HL-60 (cell line): ENCODE data around the gene RTP1.
"Not testable (repeated sequence)": the region's sequence is repeated elsewhere in the genome, so short reads cannot be mapped to it uniquely, and the experiment has no call there.

Experiments used
- DNase-seq, 2 experiments: peaks; one replicate each; pipeline ENCODE4 v3.0.0-alpha.2; 2010 to 2020; ENCODE audit warnings: low read depth in 1 of 2, low spot score in 1 of 2
- H3K27ac ChIP-seq: fragments of 250-450 bp; sonication (Bioruptor Pico); replicated peaks from 2 replicates; pipeline ENCODE4 v1.5.1; 2020; ENCODE audit warnings: mild to moderate bottlenecking, moderate library complexity
- H3K27me3 ChIP-seq: fragments of 250-450 bp; sonication (Bioruptor Pico); 2 replicates; pipeline ENCODE4 v1.5.1; 2021; ENCODE audit warnings: mild to moderate bottlenecking, moderate library complexity; ENCODE audit not compliant: insufficient read depth, poor library complexity, severe bottlenecking
- H3K4me3 ChIP-seq: replicated peaks from 2 replicates; pipeline ENCODE4 v1.5.1; 2011; ENCODE audit warnings: mild to moderate bottlenecking, control low read depth, low read length; ENCODE audit not compliant: insufficient read depth
- GABPA ChIP-seq: IDR thresholded peaks from 2 replicates; pipeline ENCODE4 v1.6.1; 2012; ENCODE audit warnings: low read depth
- POLR2AphosphoS5 ChIP-seq: IDR thresholded peaks from 2 replicates; pipeline ENCODE4 v1.6.1; 2012; ENCODE audit warnings: low read depth
- SPI1 ChIP-seq: IDR thresholded peaks from 2 replicates; pipeline ENCODE4 v1.6.1; 2012; ENCODE audit warnings: low read depth, mild to moderate bottlenecking, borderline replicate concordance
- TF ChIP-seq, protein P1 (sequence below): IDR thresholded peaks from one replicate; pipeline ENCODE4 v1.5.1; 2011; ENCODE audit warnings: low read length, control low read depth, inconsistent platforms; ENCODE audit not compliant: insufficient read depth
- TF ChIP-seq, protein P2 (sequence below): IDR thresholded peaks from 2 replicates; pipeline ENCODE4 v1.6.1; 2012; ENCODE audit warnings: low read depth; ENCODE audit not compliant: insufficient replicate concordance

The RTP1 gene

DNA sequence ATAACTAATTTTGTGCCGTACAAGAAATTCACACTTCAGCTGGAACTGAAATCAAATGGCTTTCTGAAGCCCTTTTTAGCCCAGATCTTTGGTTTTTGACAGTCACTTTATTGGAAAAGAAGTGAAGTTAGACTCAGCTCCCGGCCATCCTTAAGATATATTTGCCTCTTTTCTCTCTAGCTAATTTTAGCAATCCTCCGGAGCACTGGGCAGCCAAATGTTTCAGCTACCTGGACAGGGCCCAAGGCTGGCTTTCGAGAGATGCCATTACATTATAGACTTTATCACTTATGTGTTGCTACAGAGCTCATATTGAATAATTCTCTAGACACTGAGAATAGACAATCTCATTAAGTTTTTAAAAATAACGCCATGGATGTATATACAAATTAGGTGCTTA lies 29.5 kb upstream of the RTP1 start:
- Histone ChIP-seq H3K4me3 (no peak overlapping the region), H3K27me3 (no peaks in the 10 kb centered on the region), H3K27ac (no peak overlapping the region)
- no peak for TF ChIP-seq POLR2AphosphoS5
- no peak for TF ChIP-seq SPI1
- no peak for TF ChIP-seq GABPA
- TF ChIP-seq, protein P1, sequence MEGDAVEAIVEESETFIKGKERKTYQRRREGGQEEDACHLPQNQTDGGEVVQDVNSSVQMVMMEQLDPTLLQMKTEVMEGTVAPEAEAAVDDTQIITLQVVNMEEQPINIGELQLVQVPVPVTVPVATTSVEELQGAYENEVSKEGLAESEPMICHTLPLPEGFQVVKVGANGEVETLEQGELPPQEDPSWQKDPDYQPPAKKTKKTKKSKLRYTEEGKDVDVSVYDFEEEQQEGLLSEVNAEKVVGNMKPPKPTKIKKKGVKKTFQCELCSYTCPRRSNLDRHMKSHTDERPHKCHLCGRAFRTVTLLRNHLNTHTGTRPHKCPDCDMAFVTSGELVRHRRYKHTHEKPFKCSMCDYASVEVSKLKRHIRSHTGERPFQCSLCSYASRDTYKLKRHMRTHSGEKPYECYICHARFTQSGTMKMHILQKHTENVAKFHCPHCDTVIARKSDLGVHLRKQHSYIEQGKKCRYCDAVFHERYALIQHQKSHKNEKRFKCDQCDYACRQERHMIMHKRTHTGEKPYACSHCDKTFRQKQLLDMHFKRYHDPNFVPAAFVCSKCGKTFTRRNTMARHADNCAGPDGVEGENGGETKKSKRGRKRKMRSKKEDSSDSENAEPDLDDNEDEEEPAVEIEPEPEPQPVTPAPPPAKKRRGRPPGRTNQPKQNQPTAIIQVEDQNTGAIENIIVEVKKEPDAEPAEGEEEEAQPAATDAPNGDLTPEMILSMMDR, result no peak
- TF ChIP-seq, protein P2, sequence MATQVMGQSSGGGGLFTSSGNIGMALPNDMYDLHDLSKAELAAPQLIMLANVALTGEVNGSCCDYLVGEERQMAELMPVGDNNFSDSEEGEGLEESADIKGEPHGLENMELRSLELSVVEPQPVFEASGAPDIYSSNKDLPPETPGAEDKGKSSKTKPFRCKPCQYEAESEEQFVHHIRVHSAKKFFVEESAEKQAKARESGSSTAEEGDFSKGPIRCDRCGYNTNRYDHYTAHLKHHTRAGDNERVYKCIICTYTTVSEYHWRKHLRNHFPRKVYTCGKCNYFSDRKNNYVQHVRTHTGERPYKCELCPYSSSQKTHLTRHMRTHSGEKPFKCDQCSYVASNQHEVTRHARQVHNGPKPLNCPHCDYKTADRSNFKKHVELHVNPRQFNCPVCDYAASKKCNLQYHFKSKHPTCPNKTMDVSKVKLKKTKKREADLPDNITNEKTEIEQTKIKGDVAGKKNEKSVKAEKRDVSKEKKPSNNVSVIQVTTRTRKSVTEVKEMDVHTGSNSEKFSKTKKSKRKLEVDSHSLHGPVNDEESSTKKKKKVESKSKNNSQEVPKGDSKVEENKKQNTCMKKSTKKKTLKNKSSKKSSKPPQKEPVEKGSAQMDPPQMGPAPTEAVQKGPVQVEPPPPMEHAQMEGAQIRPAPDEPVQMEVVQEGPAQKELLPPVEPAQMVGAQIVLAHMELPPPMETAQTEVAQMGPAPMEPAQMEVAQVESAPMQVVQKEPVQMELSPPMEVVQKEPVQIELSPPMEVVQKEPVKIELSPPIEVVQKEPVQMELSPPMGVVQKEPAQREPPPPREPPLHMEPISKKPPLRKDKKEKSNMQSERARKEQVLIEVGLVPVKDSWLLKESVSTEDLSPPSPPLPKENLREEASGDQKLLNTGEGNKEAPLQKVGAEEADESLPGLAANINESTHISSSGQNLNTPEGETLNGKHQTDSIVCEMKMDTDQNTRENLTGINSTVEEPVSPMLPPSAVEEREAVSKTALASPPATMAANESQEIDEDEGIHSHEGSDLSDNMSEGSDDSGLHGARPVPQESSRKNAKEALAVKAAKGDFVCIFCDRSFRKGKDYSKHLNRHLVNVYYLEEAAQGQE, result no peak
- DNase-seq, result no peak

DNA sequence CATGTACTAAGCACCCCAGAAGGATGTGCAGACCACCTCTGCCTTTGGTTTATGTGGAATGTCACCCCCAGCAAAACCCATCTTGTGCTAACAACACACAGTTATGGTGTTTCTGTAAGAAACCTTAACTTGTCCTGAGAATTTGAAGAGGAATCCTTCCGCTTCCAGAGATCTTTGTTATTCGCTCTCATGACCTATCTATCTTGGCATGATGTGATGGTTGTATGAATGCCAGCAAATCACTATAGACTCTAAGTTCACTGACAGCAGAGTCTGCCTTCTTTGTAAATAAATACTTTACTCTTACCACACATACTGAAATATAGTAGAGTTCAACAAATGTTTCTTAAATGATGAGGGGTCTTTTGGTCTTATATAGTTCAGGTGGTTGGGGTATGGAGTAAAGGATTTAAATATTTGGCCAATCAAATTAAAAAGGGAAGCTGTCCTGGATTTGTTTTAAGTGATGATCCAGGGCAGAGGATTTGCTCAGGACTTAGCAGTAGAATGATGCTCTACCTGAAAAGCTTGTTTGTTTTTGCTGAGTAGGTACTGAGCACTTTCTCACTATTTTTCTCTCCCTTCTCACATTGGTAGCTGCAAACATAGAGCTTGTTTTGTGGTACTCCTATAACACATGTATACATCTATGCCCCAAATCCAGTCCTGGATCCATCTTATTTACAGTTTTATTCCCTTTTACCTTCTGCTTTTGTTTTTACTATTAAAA lies 27.9 kb upstream of the RTP1 start:
- H3K27me3 ChIP-seq, result no peaks in the 10 kb centered on the region
- DNase-seq, result no peak
- H3K27ac ChIP-seq, result no peak overlapping the region
- no peak overlapping the region for H3K4me3 ChIP-seq
- TF ChIP-seq, protein P1, result no peak
- TF ChIP-seq POLR2AphosphoS5 (no peak), GABPA (no peak), SPI1 (no peak)
- TF ChIP-seq, protein P2, result no peak

DNA sequence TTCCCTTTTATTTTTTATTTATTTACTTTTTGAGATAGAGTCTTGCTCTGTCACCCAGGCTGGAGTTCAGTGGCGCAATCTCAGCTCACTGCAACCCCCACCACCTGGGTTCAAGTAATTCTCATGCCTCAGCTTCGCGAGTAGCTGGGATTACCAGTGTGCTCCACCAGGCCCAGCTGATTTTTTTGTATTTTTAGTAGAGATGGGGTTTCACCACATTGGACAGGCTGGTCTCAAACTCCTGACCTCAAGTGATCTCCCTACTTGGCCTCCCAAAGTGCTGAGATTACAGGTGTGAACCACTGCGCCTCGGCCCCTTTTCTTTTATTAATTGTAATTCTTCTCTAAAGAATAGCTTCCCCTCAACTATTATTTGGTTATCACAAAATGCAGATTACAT lies 26.4 kb upstream of the RTP1 start:
- not testable (repeated sequence) for H3K27ac ChIP-seq, DNase-seq, H3K27me3 ChIP-seq, H3K4me3 ChIP-seq

DNA sequence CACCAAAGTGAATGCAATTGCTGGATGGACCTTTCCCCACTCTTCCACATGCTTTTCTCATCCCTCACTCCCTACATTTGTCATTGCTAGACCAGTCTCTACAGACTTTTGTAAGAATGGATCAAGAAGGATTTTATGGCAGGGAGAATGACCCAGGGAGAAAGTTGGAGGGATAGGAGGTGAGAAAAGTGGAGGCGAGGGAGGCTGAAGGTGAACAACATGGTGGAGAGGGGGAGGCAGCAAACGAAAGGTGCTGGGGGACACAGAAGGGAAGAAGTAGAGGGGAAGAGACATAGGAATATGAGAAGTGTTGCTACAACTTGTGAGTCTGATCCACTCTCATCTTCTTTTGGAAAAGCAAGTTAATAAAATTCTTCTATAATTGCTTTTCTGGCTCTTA lies 24.4 kb upstream of the RTP1 start:
- Histone ChIP-seq H3K27ac (no peak overlapping the region), H3K4me3 (no peak overlapping the region), H3K27me3 (no peaks in the 10 kb centered on the region)
- DNase-seq, result no peak
- TF ChIP-seq, protein P2, result no peak
